Activated CD8-positive, alpha-beta memory T cell treated with anti-CD3 and anti-CD28 coated beads, Interleukin-2, amount 50 U/mL, for 24 hours (primary cell): ENCODE data around the gene ZCCHC8.

Experiments
- DNase-seq: peaks from one replicate; pipeline ENCODE4 v3.0.0-alpha.2; 2020; ENCODE audit errors: extremely low read depth

ZCCHC8 gene

DNA sequence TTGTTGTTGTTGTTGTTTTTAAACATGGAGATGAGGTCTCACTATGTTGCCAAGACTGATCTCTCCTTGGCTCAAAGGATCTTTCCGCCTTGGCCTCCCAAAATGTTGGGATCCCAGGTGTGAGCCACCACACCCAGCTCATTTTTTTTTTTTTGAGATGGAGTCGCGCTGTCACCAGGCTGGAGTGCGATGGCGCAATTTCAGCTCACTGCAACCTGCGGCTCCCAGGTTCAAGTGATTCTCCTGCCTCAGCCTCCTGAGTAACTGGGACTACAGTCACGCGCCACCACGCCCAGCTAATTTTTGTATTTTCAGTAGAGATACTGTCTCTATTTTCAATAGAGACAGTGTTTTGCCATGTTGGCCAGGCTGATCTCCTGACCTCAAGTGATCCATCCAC, 73.3 kb downstream of the ZCCHC8 start:
- DNase-seq = no peak

GRCh38 chr12:122423258-122424165, 77.2 kb downstream of the ZCCHC8 start:
- DNase-seq = no peak

DNA sequence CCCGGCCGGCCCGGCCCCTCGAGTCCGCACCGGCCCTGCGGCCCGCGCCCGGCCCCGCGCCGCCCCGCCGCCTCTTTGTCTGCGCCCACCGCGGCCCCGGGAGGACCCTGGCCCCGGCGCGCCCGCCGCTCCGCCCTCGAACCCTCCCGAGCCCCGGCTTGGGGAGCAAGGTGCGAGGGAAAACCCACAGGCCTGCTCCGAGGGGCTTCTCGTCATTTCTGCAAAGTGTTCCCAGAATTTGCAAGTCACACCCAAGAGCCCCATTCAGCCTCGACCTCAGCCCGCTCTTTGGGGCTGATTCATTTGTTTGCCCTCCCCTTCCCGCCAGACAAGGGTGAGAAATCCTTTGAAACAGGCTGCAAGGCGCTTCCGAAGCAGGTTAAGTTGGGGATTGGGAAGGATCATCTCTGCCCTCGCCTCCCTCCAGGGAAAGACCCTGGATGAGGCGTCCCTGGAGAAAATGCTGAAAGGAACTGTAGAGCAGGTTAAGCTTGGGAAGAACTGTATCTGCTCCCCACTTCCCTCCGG, 77.9 kb downstream of the ZCCHC8 start:
- no peak for DNase-seq

DNA sequence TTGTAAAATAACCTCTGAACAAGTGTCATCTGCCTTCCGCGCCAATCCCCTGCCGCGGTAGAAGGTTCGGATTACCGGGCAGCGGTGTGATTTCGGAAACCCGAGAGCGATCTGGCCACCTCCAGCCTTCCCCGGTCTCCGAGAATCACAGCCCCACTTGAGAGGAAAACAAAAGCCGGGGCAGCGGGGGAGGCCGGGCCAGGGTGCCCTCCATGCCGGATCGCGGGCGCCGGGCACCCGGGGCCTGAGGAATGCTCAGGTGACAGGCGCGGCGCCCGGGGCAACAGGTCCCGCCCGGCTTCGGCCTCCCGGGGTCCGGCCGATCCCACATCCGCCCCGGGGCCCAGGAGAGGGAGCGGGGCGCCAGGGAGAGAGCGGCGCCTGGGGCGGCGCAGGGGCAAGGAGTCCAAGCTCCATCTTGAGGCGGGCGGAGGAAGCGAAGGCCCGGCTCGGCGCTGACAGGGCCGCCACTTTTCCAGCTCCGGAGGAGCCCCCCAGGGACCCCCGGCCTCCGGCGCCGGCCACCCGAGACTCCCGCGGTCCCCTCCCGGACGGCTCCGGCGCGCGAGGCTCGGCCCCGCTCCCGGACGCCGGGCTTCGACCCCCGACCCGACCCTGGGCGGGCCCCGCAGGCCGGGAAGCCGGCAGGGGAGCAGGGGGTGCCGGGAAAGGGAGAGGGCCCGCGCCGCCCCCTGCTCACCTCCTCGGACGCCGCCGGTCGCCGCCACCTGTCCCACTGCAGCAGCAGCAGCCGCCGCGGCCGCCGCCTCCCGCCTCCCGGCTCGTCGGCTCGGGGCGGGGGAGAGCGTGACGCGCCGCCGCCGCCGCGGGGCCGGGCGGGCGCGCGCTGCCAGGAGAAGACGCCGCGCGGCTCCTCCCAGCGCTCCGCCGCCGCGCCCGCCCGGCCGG, 78.7 kb downstream of the ZCCHC8 start, which contains the start of gene CLIP1:
CLIP1 (minus strand) TSS at position 849 of the 909 bp plus-strand sequence. CDS start 42,217 bp downstream, outside the sequence.
- no peak for DNase-seq
